Gastrocnemius medialis (tissue), 4 donors: Measurements from ENCODE around the gene ADAMTSL3.

Experiments
- CTCF ChIP-seq, 5 experiments: fragments of 450-650 bp in 3 of 5; fragments of 200-600 bp in 2 of 5; sonication (generic) in 2 of 5; IDR thresholded peaks in 4 of 5; conservative IDR thresholded peaks in 1 of 5; 1 replicate in 4 of 5; 2 replicates in 1 of 5; pipeline ENCODE4 v1.5.1; 2016 to 2019; ENCODE audit warnings: antibody characterized with exemption in 5 of 5, mild to moderate bottlenecking in 3 of 5, moderate library complexity in 3 of 5
- POLR2A ChIP-seq, 2 donors: fragments of 450-650 bp; IDR thresholded peaks; one replicate each; pipeline ENCODE4 v1.6.1; 2017; ENCODE audit warnings: antibody characterized with exemption in 2 of 2, mild to moderate bottlenecking in 2 of 2, moderate library complexity in 2 of 2

GRCh38 chr15:83846847-83847246 is 192.9 kb downstream of the ADAMTSL3 start:
- no peak for TF ChIP-seq CTCF (IDR thresholded peaks at IDR 0.05 in 4 of 5, conservative IDR thresholded peaks at IDR 0.05 in 1 of 5)
- no peak for TF ChIP-seq POLR2A (IDR thresholded peaks at IDR 0.05)
